Measurements from ENCODE around the gene CGB5.

CGB5 gene

DNA sequence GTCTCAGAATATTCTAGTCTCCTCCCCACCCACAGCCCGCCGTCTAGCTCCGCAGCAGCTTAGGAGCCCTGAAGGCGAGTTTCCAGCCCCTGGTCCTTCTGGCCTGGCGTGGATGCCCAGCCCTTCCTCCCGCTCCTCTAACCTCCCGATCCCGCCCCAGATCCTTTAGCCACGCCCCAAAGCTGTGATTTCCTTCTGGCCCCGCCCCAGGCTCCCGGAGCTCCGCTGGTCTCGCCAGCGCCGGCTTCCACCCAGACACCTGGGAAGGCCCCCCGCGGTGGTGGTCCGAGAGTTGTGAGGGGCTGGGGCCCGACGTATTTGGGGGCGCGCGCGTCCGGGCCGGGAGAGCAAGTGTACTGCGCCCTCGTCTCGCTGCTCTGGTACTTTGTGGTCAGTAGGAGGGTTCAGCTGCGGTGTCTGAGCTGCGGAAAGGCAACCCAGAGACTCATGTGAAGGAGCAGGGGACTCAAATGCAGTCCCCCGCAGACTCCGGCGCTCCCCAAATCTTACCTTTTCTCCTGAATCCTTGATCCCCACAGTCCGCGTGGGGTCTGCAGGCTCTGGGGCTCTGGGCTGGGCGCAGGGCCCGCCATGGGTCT, 14.1 kb downstream of the CGB5 start, which contains the start of gene CGB7:
CGB7 (minus strand) TSS at position 114 of the 599 bp plus-strand sequence. CDS start 2,374 bp downstream, outside the sequence.
- peak in 1 of 2 experiments; percentile 42 for DNase-seq

DNA sequence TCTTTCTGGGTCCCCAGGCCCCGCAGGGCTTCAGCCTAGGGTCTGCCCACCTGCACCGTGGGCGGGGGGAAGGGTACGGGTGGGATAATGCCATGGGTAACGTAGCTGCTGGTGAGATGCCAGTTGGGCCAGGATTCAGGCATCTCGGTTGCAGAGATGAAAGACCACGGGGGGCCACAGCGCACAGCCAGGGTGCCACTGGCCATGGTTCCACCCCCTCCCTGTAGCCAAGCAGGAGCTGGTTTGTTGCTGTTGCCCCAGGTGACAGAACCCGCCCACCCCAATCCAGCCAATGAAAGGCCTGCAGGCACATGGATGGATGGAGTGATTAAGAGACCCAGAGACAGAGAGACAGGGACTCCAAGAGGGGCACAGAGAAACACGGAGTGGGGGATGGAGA, 14.9 kb downstream of the CGB5 start:
- DNase-seq: peak in 1 of 2 experiments; percentile 41

DNA sequence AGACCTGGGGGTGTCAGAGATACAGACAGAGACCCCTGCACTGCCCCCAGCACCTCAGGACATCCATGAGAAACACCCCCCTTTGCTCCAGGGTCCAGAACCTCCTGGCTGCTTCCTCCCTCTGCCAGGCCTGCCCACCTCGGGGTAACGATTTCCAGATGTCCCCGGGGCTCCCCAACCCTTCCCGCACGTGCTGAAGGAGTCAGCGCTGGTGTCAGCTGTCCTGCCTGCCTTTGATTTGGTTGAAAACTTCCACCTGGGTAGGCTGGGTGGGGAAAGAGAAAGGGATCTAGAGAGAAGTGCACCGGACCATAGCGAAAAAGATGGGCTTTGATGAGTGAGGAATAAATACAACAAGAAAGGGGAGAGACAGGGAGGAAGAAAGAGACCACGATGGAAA, 15.4 kb downstream of the CGB5 start:
- no peak for DNase-seq

DNA sequence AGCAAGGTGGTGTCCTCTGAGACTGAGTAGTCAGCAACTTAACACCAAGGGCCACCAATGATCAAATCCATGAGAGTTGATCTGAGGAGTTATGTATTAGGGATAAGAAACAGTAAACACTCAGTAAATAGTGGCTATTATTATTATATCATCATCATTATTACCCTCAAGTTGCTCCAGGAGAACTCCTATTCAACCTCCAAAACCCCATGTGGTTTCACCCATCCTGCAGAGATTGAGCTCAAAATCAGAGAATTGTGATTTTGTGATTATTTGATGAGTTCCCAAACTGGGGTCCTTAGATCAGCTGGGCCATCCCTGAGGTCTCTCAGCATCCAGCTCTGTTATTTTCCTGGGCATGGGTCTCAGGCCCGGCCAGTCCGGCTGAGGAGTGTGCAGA, 17.4 kb downstream of the CGB5 start:
- DNase-seq: no peak

DNA sequence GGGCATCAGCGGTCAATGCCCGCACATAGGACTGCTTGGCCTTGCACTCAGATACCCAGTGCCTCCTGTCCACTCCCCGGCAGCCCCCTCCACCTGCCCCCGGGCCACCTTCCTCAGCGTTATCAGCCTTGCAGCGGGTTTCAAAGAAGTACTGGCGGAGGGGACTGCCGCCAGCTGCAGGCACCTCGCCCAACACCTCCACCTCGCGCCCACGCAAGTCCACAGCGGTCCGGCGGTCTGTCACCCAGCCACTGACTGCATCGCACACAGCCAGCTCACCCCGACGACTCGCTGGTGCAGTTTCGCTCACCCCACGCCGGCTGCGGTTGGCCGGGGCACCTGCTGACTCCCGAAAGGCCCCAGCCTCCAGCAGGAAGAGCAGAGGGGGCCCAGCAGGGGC, 17.8 kb downstream of the CGB5 start:
- no peak for DNase-seq

DNA sequence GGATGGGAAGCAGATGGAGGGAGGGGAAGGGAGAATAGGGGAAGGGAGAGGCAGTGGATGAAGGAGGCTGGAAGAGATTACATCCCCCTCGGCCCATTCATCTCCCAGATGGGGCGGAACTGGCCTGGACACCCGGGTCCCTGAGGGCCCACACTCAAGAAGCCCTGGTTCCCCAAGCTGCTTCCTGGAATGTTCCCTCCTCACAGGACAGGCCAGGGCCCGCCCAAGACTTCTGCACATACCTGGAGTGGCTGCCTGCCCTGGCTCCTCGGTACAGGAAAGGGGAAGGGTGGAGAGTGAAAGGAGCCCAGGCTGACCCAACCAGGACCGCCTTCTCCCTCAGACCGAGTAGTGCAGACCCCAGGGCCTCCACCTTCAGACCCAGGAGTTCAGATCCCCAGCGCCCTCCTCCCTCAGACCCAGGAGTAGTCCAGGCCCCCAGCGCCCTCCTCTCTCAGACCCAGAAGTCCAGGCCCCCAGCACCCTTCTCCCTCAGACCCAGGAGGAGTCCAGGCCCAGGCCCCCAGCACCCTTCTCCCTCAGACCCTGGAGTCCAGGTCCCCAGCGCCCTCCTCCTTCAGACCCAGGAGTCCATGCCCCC, 20.5 kb downstream of the CGB5 start:
- no peak for DNase-seq

DNA sequence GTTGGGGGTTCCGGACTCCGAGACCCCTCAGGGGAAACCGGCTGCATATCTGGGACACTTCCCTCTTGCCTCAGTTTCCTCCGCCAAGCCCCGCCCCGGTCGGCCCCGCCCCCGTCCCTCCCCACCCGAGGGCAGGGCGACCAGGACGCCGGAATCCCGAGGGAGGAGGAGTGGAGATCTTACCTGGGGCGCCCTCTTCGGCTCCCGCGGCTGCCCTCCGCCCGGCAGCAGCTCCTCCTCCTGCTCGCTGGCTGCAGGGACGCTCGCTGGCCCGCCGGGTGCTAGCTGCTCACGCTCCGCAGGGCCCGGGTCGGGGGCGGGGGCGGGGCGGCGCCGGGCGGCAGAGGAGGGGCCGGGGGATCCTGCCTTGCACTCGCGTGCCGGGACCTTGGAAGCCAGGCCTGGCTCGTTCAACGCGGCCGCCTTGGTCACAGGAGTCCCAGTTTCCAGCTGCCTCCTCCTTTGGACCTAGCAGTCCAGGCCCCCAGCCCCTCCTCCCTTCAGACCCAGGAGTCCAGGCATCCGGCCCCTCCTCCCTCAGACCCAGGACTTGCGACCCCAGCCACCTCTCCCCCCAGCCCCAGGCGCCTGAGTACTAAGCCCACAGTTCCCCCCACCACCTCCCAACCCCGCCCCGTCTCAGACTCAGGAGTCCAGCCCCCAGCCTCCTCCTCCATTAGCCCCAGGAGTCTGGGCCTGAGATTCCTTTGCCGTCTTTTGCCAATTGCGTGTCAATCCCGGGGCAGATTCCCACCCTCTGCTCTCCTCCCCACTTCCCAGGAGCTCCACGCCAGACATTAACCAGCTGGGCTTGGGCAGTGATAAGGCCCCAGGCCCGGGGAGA, 21.3 kb downstream of the CGB5 start, which contains the start of gene NTF4:
NTF4 (minus strand) TSS at position 51 of the 844 bp plus-strand sequence. CDS start 2,821 bp downstream, outside the sequence.
- DNase-seq: peak in 1 of 2 experiments; percentile 67

DNA sequence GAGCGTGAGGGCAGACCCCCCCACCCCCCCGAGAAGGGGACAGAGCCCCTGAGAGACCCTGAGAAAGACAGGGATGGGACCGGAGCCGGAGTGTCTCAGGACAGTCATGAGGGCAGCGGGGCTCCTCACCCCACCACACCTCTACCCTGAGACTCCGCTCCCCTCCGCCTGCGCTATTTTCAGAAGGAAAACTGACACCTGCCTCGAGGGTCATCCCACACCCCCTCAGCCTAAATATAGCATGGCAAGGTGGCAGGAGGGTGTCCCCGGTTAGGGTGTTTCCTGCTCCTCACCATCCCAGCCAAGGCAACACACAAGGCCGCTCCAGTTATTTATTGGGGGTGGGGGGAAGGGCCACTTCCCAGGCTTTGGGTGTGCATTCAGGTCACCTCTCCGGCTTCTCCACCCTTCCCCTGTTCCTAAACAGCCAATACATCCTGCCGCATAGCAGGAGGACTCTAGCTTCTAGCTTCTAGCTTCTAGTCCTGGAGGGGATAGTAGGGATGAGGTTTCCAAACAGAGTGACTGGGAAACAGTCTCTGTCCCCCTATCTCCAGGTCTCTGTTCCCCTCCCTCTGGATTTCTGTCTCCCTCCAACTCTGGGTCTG, 22.4 kb downstream of the CGB5 start:
- DNase-seq: no peak

DNA sequence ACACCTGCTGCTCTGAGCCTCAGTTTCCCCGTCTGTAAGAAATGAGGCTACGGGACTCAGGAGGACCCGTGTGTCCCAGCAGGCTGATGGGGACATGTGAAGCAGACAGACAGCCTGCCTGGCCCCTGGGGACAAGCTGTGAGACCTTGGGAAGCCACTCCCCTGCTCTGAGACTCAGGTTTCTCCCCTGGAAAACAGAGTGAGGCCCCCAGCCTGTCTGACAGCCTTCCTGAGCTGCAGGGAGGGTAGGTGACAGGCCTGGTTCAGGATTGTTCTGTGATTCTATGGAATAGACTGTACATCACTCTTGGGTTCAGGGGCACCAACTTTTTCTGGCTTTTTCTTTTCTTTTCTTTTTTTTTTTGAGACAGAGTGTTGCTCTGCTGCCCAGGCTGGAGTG, 23.9 kb downstream of the CGB5 start:
- DNase-seq: no peak

DNA sequence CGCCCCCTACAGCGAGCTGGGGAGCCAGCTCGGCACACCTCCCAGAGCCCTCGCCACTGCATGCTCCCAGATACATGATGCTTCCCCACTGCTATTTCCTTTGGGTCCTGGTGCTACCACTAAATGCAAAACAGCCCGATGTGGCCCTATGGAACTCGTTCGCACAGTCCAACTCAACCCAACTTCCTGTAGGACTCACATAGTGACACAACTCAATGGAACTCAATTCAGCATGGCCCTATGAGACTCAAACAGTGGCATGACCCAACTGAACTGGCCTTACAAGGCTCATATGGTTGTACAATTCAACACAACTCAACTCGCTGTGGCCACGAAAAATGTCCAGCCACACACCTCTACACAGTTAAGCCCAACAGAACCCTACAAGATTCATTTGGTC, 25.4 kb downstream of the CGB5 start:
- no peak for DNase-seq

DNA sequence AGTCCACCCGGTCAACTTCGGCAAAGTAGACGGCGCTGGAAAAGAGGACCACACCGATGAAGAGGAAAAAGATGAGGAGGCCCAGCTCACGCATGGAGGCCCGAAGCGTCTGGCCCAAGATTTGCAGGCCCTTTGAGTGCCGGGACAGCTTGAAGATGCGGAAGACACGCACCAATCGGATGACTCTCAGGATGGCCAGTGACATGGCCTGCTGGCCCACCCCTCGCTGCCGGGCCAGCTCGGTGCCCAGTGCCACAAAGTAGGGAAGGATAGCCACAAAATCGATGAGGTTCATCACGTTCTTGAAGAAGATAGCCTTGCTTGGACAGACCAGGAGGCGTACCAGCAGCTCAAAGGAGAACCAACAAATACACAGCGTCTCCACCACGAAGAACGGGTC, 26.8 kb downstream of the CGB5 start:
- DNase-seq: no peak

DNA sequence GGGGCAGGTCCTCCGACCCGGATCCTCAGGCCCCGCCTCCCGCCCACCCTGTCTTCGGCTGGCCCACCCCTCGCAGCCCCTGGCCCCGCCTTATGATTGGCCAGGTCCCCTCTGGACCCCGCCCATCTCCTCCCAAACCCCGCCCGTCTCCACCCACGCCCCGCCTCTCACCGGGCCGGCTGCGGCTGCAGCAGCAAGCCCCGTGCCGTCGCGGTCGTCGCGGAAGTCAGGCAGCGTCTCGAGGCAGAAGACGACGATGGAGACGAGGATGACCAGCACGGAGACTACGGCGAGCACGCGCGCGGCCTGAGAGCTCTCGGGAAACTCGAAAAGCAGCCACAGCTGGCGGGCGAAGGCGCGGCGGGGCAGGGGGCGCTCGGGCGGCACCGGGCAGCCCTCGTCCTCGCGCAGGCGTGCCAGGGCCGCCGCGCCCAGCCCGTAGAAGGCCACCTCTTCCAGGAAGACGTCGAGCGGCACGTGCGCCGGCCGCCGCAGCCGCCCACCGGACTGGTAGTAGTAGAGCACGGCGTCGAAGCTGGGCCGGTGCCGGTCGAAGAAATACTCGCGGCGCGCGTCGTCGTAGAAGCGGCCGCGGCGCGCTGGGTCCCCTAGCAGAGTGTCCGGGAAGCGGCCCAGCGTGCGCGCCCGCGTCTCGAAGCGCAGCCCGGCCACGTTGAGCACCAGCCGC, 28.4 kb downstream of the CGB5 start:
- peak in 1 of 2 experiments; percentile 43 for DNase-seq

DNA sequence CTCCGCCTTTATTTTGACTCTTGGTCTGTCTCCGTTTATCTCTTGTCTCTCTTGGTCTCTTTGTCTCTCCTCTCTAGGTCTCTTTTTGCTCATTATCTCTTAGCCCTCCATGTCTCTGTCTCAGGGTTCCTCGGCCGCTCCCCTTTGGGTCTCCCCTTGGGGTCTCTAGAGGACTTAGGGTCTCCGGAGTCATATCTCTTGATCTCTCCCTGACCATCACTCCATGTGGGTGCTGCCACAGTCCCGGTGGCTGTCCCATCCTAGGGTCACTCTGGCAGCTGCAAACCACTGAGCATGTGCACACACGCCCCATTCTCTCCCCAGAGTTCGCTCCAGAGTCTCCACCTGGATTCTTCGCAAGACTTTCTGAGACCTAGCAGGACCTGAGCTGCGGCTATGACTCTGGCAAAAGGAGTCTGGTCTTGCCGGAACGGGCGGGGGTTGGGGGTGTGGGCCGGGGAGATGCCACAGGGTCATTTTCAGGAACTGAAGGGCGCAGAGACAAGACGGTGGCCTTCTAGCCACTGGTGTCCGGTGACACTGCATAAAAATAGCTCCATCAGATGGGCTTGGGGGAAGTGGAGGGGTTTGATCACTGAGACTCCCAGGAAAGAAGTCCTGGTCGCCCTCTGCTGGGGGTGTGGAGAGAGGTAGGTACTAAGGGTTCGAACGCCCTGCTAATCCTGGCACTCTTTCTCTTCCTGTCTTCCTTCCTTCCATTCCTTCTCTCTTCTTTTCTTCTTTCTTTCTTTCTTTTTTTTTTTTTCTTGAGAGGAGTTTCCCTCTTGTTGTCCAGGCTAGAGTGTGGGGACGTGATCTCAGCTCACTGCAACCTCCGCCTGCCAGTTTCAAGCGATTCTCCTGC, 30.1 kb downstream of the CGB5 start:
- DNase-seq: peak in 1 of 2 experiments; percentile 53

DNA sequence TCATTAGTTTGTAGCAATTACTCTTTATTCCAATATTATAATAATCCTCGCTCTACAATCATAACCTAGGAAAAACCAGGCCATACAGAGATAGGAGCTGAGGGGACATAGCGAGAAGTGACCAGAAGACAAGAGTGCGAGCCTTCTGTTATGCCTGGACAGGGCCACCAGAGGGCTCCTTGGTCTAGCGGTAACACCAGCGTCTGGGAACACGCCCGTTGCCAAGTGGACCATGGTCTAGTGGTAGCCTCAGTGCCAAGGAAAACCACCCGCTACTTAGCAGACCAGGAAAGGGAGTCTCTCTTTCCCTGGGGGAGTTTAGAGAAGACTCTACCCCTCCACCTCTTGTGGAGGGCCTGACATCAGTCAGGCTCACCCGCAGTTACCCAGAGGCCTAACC, 31.2 kb downstream of the CGB5 start:
- peak in 1 of 2 experiments; percentile 45 for DNase-seq

DNA sequence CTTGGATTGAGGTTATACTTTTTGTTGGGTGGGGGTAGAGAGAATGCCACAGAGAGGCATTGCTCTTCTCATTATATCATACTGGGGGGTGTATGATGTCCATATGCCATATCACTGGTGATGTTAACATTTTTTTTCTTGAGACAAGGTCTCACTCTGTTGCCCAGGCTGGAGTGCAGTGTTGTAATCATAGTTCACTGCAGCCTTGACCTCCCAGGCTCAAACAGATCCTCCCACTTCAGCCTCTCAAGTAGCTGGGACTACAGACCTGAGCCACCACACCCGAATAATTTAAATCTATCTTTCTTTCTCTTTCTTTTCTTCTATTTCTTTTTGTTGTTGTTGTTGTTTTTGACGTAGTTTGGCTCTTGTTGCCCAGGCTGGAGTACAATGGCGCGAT, 36.7 kb downstream of the CGB5 start:
- no peak for DNase-seq

DNA sequence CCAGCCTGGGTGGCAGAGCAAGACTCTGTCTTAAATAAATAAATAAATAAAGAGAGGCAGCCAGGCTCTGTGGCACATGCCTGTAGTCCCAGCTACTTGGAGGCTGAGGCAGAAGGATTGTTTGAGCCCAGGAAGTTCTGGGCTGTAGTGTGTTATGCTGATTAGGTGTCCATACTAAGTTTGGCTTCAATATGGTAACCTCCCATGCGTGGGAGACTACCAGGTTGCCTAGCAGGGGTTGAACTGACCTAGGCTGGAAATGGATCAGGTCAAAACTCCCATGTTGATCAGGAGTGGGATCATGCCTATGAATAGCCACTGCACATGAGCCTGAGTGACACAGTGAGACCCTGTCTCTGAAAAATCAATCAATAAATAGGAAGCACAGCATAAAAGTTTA, 37.6 kb downstream of the CGB5 start:
- no peak for DNase-seq

DNA sequence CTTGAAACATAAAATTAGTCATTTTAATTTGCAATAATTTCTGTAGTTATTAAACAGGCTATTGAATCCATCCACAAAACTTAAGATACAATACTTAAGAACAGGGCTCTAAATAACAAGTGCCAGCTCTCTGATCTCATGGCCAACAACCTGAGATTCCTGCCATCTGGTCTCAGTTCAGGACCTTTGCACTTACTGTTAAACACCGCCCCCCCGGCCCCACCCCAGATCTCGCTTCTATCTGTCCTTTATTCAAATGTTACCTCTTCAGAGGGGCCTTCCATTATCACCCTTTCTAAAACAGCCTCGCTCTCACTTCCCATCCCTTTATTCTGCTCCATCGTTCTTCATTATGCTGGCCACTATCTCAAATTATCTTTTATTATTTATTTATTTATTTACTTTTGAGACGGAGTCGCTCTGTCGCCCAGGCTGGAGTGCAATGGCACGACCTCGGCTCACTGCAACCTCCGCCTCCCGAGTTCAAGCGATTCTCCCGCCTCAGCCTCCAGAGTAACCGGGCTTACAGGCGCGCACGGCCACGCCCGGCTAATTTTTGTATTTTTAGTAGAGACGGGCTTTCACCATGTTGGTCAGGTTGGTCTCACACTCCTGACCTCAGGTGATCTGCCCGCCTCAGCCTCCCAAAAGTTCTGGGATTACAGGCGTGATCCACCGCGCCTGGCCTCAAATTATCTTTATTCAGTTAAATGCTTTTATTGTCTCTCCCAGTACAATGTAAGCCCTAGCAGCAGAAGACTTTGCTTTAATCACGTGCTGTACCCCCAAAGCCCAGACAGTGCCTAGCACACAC, 40.8 kb downstream of the CGB5 start:
- DNase-seq: no peak

DNA sequence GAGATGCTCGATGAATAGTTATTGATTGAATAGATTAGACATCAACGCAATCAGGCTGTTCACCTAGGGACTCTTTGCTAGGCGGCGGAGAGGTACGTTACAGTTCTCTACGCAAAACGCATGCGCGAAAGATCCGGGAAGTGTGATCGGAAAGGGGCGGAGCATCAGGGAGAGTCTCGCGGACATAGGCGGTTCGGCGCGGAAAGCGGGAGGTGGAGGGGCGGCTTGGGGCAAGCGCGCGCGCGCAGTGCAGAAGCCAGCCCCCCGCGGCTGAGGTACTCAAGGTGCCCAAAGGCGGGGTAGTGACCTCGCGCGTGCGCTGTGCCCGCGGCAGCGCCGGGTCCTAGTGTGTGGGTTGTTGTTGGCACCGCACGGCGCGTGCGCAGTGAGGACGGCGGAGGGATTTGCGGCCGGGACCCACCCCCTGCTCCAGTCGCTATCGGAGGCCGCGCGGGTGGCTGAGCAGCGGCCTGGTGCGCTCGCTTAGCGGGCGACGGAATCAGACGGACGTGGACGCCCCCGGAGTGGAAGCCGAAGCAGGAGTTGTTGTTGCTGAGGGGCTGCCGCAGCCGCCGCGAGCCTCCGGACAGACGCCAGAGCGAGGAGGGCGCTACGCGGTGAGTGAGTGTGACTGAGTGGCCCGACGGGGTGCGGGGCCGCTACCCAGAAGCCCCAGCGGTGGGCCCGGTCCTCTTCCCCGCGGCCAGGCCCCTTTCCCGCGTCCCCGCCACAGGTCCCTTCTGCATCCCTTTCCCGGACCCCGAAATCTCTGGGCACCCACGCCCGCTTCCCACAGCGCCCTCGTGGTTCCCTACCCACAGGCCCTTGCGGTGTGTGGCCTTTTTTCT, 41.6 kb downstream of the CGB5 start, which contains the start of gene SNRNP70:
SNRNP70 (plus strand) TSS at position 432 of the 848 bp plus-strand sequence. CDS start 964 bp downstream, outside the sequence.
- DNase-seq: peak; percentile 97 to 99

DNA sequence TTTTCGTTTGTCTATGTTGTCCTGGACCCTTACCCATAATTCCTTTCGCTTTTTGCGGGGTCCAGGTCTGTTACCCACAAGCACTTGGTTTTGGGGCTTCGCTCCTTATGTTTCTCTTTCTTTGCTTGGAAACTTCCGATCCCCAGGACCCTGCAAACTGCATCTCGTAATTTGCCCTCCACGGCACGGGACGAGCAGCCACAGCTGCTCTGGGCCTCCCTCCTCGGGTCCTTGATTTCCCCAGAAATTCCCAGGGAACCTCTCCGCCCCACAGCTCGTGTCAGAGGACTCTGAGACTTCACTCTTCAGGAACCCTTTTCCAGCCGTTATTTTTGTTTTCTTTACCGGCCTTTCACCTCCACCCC, 42.2 kb downstream of the CGB5 start:
- DNase-seq: no peak

DNA sequence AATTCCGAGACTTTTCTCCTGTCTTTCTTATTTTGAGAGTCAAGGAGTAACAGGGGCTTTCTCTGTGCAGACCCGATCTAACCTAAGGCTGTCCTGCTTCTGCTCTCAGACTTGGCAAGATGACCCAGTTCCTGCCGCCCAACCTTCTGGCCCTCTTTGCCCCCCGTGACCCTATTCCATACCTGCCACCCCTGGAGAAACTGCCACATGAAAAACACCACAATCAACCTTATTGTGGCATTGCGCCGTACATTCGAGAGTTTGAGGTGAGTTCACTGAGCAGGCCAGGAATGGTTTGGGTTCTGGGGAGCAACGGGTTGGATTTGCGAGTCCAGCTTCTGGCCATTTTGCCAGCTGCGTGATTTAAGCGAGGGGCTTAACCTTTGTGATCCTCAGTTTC, 42.6 kb downstream of the CGB5 start:
- no peak for DNase-seq
